ENCODE results near the gene TCF3. TPM values are rescaled to one million over a fixed set of nuclear protein-coding genes. Genes with fewer than 3 reads are reported as not detected.

The TCF3 gene
- total RNA-seq = 10 to 100 TPM; 54.5 to 72.2 (median 64.3) TPM
- 64.9 TPM for total RNA-seq (2013)

DNA sequence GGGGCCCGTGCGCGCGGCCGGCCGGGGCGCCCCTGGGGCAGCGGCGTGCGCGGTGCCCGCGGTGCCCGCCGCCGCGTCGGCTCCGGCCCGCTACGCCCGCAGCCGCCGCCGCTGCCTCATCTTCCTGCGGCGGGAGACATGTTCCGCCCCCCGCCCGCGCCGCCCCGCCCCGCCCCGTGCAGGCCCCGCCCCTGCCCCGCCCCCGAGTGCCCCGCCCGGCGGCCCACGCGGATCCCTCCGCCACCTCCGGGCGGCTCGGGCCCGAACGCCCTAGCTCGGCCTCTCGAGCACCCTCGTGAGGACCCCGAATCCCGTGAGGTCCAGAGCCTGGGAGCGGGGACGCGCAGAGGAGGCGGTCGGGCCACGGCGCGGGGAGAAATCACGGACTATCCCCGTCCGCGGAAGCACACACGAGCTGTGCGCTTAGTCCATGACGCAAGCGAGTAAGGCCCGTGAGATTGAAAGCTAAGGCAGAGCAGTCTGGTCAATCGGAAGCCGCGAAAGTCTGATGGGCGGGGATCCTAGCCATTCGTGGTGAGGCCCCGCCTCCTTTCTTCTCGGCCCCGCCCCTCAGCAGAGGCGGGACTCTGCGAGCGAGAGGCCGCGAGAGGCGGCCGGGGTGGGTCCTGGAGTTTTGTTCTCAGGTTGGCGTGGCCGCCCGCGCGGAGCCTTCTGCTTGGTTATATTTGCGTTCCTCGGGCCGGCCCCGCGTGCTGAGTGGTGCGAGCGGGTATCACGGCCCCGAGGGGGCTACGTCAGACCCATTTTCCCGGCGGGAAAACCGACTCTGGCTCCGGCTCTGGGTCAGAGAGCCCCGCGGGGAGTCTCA lies at the start of gene TCF3:
Gene TCF3, minus strand, starts transcription at position 145 of the 829 bp plus-strand sequence. CDS start 2,367 bp downstream, outside the sequence.
- Histone ChIP-seq H3K27me3 (ENCODE audit: control insufficient read depth, insufficient read depth, low read length) (no peaks in the 10 kb centered on the region), H3K4me1 (ENCODE audit: control insufficient read depth, insufficient read depth, low read length) (peaks cover 39% of the 10 kb centered on the region), H3K9me3 (ENCODE audit: control insufficient read depth, insufficient read depth, low read length) (no peaks in the 10 kb centered on the region), H3K36me3 (ENCODE audit: control insufficient read depth, insufficient read depth, low read length) (peaks cover 2% of the 10 kb centered on the region), H3K27ac (ENCODE audit: low read length) (peak within 1 kb of the TSS; percentile 100), H3K4me3 (ENCODE audit: low read length) (peak within 1 kb of the TSS; percentile 88)
- ATAC-seq (peak; percentile 90 to 97 (median 90)), DNase-seq (peak; percentile 99)
- under 1% methylated on average over 107 of the region's 107 CpGs for WGBS (ENCODE audit: insufficient coverage)
- Mint-ChIP-seq H3K27me3 (ENCODE audit: low read depth in 2 of 2) (no peaks in the 10 kb centered on the region), H3K36me3 (no peaks in the 10 kb centered on the region), H3K4me1 (peaks cover 12% of the 10 kb centered on the region in 2 donors), H3K4me3 (peak within 1 kb of the TSS; percentile 99), H3K27ac (peak within 1 kb of the TSS; percentile 90 to 94), H3K9me3 (no peaks in the 10 kb centered on the region)
- intact Hi-C loops (cut with micrococcal nuclease) = loop anchor here (1.0 kb wide), 1 partner anchor 47 kb away; the partner anchor contains the start of gene UQCR11
- TF ChIP-seq, protein P1, sequence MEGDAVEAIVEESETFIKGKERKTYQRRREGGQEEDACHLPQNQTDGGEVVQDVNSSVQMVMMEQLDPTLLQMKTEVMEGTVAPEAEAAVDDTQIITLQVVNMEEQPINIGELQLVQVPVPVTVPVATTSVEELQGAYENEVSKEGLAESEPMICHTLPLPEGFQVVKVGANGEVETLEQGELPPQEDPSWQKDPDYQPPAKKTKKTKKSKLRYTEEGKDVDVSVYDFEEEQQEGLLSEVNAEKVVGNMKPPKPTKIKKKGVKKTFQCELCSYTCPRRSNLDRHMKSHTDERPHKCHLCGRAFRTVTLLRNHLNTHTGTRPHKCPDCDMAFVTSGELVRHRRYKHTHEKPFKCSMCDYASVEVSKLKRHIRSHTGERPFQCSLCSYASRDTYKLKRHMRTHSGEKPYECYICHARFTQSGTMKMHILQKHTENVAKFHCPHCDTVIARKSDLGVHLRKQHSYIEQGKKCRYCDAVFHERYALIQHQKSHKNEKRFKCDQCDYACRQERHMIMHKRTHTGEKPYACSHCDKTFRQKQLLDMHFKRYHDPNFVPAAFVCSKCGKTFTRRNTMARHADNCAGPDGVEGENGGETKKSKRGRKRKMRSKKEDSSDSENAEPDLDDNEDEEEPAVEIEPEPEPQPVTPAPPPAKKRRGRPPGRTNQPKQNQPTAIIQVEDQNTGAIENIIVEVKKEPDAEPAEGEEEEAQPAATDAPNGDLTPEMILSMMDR (IDR thresholded peaks at IDR 0.05) = no peak

DNA sequence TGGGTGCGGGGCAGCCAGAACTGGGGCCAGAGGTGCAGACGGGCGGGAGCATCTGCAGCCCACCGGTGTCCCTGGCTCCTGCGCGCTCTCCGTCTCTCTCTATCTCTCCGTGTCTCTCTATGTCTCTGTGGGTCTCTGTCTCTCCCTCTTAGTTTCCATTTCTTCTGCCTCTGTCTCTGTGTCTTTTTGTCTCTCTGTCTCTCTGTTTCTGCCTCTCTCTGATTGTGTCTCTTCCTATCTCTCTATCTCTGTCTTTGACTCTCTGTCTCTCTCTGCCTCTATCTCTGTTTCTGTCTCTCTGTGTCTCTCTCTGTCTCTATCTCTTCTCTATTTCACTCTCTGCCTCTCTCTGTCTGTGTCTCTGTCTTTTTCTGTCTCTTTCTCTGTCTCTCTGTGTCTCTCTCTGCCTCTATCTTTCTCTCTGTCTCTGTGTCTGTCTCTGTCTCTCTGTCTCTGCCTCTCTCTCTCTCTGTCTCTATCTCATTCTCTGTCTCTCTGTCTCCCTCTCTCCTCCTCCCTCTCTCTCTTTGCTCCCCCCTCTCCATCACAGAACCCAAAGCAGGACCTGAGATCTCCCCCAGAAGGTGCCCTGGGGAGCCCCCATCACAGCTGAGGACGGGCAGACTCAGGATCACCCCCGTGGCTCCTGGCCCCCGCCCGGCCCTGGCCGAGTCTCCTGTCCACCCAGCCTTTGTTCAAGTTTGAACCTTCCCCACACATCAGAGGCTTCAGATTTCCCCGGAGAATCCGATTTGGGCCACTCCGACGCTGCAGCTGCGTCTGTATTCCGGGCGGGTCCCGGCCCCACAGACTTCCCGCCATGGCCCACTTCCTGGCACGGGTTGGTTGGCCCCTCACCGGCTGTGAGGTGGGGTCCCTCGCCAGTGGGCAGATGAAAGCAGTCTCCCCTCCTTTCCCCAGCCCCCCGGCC lies 48.6 kb upstream of the TCF3 start:
- Mint-ChIP-seq H3K4me1 (peaks cover 0 to 10% of the 10 kb centered on the region in 2 donors), H3K9me3 (peaks cover 0 to 4% of the 10 kb centered on the region in 2 donors), H3K36me3 (no peaks in the 10 kb centered on the region), H3K4me3 (no peak overlapping the region), H3K27ac (no peak overlapping the region), H3K27me3 (ENCODE audit: low read depth in 2 of 2) (peaks cover 10 to 20% of the 10 kb centered on the region in 2 donors)
- no peak overlapping the region for H3K27ac ChIP-seq (ENCODE audit: low read length)
- H3K27me3 ChIP-seq (ENCODE audit: control insufficient read depth, insufficient read depth, low read length) = peaks cover 18% of the 10 kb centered on the region
- WGBS (ENCODE audit: insufficient coverage) = 21% methylated on average over 25 of the region's 26 CpGs
- TF ChIP-seq, protein P1 (IDR thresholded peaks at IDR 0.05) = no peak
- peaks cover 4% of the 10 kb centered on the region for H3K4me1 ChIP-seq (ENCODE audit: control insufficient read depth, insufficient read depth, low read length)
- H3K9me3 ChIP-seq (ENCODE audit: control insufficient read depth, insufficient read depth, low read length) = peaks cover 3% of the 10 kb centered on the region
- H3K36me3 ChIP-seq (ENCODE audit: control insufficient read depth, insufficient read depth, low read length) = no peaks in the 10 kb centered on the region
- DNase-seq (no peak), ATAC-seq (peak in 1 of 3 donors; percentile 28)
- intact Hi-C loops (cut with micrococcal nuclease) = no loop called here
- no peak overlapping the region for H3K4me3 ChIP-seq (ENCODE audit: low read length)

DNA sequence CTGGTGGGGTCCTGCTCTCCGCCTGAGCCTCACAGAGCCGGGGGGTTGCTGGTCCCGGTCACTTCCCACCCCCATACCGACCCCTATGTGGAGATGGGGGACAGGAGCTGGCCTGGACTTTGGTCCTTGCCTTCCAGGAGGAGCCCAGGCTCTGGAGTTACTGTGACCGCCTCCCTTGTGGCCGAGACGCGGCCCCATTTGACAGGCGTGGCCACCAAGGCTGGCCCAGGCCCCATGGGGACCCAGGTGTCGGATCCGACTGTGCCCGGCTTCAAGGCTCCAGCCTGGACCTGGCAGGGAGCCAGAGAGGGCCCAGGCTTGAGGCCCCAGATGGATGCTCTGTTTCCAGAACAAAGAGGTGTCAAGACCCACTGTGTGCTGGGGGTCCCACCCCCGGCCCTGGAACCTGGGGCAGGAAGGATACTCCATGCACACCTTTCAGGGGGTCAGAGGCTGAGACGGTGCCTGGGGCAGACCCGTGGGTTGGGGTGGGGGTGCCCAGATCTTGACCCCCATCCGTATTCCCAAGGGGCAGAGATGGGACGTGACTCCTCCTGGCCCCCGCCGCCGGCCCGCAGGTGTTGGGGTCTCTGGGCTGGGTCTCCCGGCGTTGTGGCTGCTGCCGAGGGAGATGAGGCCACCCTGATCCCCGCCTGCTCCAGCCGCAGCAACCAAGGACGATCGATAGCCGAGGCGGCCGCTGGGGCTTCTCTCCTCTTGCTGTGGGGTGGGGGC lies 47.8 kb upstream of the TCF3 start:
- Histone ChIP-seq H3K4me1 (ENCODE audit: control insufficient read depth, insufficient read depth, low read length) (peaks cover 4% of the 10 kb centered on the region), H3K27ac (ENCODE audit: low read length) (no peak overlapping the region), H3K27me3 (ENCODE audit: control insufficient read depth, insufficient read depth, low read length) (peaks cover 18% of the 10 kb centered on the region), H3K9me3 (ENCODE audit: control insufficient read depth, insufficient read depth, low read length) (peaks cover 4% of the 10 kb centered on the region), H3K4me3 (ENCODE audit: low read length) (no peak overlapping the region), H3K36me3 (ENCODE audit: control insufficient read depth, insufficient read depth, low read length) (no peaks in the 10 kb centered on the region)
- H3K9me3 Mint-ChIP-seq = no peaks in the 10 kb centered on the region
- DNase-seq (no peak), ATAC-seq (no peak)
- WGBS (ENCODE audit: insufficient coverage) = 75% methylated on average over 30 of the region's 31 CpGs
- H3K4me1 Mint-ChIP-seq = peaks cover 0 to 10% of the 10 kb centered on the region in 2 donors
- no peaks in the 10 kb centered on the region for H3K36me3 Mint-ChIP-seq
- peaks cover 10 to 16% of the 10 kb centered on the region in 2 donors for H3K27me3 Mint-ChIP-seq (ENCODE audit: low read depth in 2 of 2)
- H3K27ac Mint-ChIP-seq = no peak overlapping the region
- no peak overlapping the region for H3K4me3 Mint-ChIP-seq
- intact Hi-C loops (cut with micrococcal nuclease) = no loop called here
- TF ChIP-seq, protein P1 (IDR thresholded peaks at IDR 0.05) = no peak
